ENCODE results near the gene CLSTN2. TPM values are rescaled to one million over a fixed set of nuclear protein-coding genes. Genes with fewer than 3 reads are reported as not detected.

The CLSTN2 gene
- total and polyA plus RNA-seq, 2 of the 4 experiments (the other 2 are of a cell fraction), result under 0.01 to 0.07 TPM

DNA sequence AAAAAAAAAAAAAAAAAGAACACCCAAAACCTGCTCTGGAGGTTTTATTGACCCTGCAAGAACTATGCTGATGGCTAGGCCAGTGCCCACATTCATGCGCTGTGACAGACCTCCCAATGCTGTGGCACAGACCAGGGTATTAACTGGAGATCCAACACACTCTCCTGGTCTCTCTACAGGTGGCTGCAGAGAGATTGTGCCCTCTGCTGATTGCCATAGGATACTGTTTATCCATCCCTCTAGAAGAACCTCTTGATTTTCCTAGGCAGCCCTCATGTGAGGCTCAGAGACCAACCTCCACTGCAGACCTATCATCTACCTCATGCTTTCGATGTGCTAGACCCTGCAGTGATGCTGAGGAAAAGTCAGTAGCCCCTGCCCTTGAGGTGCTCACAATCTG lies 617.4 kb downstream of the CLSTN2 start:
- Histone ChIP-seq H2BK20ac (ENCODE audit: low read depth, low read length) (no peak overlapping the region), H3K4me2 (ENCODE audit: low read depth, low read length) (no peak overlapping the region), H3K9me3 (ENCODE audit: control insufficient read depth, insufficient read depth, low read length) (peaks cover 2% of the 10 kb centered on the region; the same call in 1 of the 2 replicates), H2AK5ac (ENCODE audit: low read depth, low read length) (no peak overlapping the region), H4K20me1 (ENCODE audit: insufficient read depth, low read length) (no peaks in the 10 kb centered on the region), H3K18ac (ENCODE audit: low read depth, low read length) (no peak overlapping the region), H3K9ac (ENCODE audit: low read depth, low read length) (no peak overlapping the region), H3K4me3 (ENCODE audit: insufficient read depth, low read depth, low read length) (no peak overlapping the region), H4K91ac (ENCODE audit: insufficient read depth, low read depth, low read length) (no peak overlapping the region), H3K56ac (ENCODE audit: extremely low read depth, insufficient read depth, low read length) (no peak overlapping the region), H2AFZ (replicated peaks; ENCODE audit: low read length, poor library complexity) (no peak overlapping the region), H4K8ac (ENCODE audit: low read depth in 2 of 2, low read length in 2 of 2) (no peak overlapping the region), H3K27me3 (ENCODE audit: control insufficient read depth, insufficient read depth, low read length) (no peaks in the 10 kb centered on the region), H3K4ac (ENCODE audit: low read depth, low read length) (no peak overlapping the region), H4K5ac (ENCODE audit: low read depth, low read length) (no peak overlapping the region), H3K27ac (ENCODE audit: insufficient read depth, low read length) (no peak overlapping the region), H3K4me1 (ENCODE audit: control insufficient read depth, insufficient read depth, low read length) (no peaks in the 10 kb centered on the region), H3K14ac (replicated peaks; ENCODE audit: low read depth, low read length) (no peak overlapping the region), H2BK120ac (ENCODE audit: low read depth, low read length) (no peak overlapping the region), H3K9me1 (ENCODE audit: insufficient read depth, low read length) (no peaks in the 10 kb centered on the region), H3K23ac (ENCODE audit: low read depth, low read length) (no peak overlapping the region), H2AK9ac (replicated peaks; ENCODE audit: low read depth, low read length, poor library complexity) (no peak overlapping the region), H2BK15ac (ENCODE audit: low read depth, low read length) (no peak overlapping the region), H3K79me1 (ENCODE audit: low read depth in 1 of 2, low read length in 2 of 2) (no peaks in the 10 kb centered on the region), H3K36me3 (ENCODE audit: control insufficient read depth, insufficient read depth, low read length) (no peaks in the 10 kb centered on the region), H2BK5ac (ENCODE audit: low read depth, low read length, poor library complexity, severe bottlenecking) (no peak overlapping the region)
- DNase-seq (no peak), ATAC-seq (ENCODE audit: low read depth) (no peak)
- no CpG with 5 or more reads among the region's 2 CpGs for WGBS, 2 experiments (ENCODE audit: extremely low coverage in 2 of 2, insufficient read length in 1 of 2)
- intact Hi-C loops (cut with micrococcal nuclease), result no loop called here
- CTCF ChIA-PET, result no interaction called here
- no TSS peak for BruUV-seq (replicated peaks)
- POLR2A ChIA-PET (ENCODE audit: unreplicated experiment), result no interaction called here
- dilution Hi-C loops (cut with HindIII; ENCODE audit: low sequenced_read_pairs, unreplicated experiment), result no loop called here
- TF ChIP-seq NFE2L2 (IDR thresholded peaks at IDR 0.05; ENCODE audit: low read depth, low read length) (no peak), MAZ (IDR thresholded peaks at IDR 0.05; ENCODE audit: borderline replicate concordance, low read depth, low read length) (no peak), POLR2A (IDR thresholded peaks at IDR 0.05; ENCODE audit: low read depth, low read length) (no peak), RFX5 (IDR thresholded peaks at IDR 0.05; ENCODE audit: low read depth, low read length) (no peak), MXI1 (IDR thresholded peaks at IDR 0.05; ENCODE audit: borderline replicate concordance, low read depth, low read length) (no peak), CEBPB (IDR thresholded peaks at IDR 0.05; ENCODE audit: low read depth, low read length) (no peak), SMC3 (IDR thresholded peaks at IDR 0.05; ENCODE audit: low read depth, low read length) (no peak), RCOR1 (IDR thresholded peaks at IDR 0.05; ENCODE audit: insufficient replicate concordance, low read length) (no peak), MAFK (IDR thresholded peaks at IDR 0.05; ENCODE audit: low read depth, low read length) (no peak), BHLHE40 (IDR thresholded peaks at IDR 0.05; ENCODE audit: low read depth, low read length) (no peak), RAD21 (IDR thresholded peaks at IDR 0.05; ENCODE audit: low read length) (no peak), CHD1 (IDR thresholded peaks at IDR 0.05; ENCODE audit: low read depth, low read length) (no peak), FOS (IDR thresholded peaks at IDR 0.05; ENCODE audit: low read depth, low read length) (no peak)
- TF ChIP-seq, protein P1, sequence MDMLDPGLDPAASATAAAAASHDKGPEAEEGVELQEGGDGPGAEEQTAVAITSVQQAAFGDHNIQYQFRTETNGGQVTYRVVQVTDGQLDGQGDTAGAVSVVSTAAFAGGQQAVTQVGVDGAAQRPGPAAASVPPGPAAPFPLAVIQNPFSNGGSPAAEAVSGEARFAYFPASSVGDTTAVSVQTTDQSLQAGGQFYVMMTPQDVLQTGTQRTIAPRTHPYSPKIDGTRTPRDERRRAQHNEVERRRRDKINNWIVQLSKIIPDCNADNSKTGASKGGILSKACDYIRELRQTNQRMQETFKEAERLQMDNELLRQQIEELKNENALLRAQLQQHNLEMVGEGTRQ (IDR thresholded peaks at IDR 0.05; ENCODE audit: low read depth, low read length), result no peak
- TF ChIP-seq, protein P2, sequence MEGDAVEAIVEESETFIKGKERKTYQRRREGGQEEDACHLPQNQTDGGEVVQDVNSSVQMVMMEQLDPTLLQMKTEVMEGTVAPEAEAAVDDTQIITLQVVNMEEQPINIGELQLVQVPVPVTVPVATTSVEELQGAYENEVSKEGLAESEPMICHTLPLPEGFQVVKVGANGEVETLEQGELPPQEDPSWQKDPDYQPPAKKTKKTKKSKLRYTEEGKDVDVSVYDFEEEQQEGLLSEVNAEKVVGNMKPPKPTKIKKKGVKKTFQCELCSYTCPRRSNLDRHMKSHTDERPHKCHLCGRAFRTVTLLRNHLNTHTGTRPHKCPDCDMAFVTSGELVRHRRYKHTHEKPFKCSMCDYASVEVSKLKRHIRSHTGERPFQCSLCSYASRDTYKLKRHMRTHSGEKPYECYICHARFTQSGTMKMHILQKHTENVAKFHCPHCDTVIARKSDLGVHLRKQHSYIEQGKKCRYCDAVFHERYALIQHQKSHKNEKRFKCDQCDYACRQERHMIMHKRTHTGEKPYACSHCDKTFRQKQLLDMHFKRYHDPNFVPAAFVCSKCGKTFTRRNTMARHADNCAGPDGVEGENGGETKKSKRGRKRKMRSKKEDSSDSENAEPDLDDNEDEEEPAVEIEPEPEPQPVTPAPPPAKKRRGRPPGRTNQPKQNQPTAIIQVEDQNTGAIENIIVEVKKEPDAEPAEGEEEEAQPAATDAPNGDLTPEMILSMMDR (conservative IDR thresholded peaks at IDR 0.05; ENCODE audit: low read depth, low read length), result no peak
- TF ChIP-seq, protein P3, sequence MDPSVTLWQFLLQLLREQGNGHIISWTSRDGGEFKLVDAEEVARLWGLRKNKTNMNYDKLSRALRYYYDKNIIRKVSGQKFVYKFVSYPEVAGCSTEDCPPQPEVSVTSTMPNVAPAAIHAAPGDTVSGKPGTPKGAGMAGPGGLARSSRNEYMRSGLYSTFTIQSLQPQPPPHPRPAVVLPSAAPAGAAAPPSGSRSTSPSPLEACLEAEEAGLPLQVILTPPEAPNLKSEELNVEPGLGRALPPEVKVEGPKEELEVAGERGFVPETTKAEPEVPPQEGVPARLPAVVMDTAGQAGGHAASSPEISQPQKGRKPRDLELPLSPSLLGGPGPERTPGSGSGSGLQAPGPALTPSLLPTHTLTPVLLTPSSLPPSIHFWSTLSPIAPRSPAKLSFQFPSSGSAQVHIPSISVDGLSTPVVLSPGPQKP (IDR thresholded peaks at IDR 0.05; ENCODE audit: borderline replicate concordance, low read depth, low read length), result no peak
- in situ Hi-C loops (cut with MboI; ENCODE audit: low sequenced_read_pairs), result no loop called here

All from IMR-90 (cell line).